Measurements from ENCODE around the gene CCDC9B. TPM values are rescaled to one million over a fixed set of nuclear protein-coding genes. Genes with fewer than 3 reads are reported as not detected.

CCDC9B gene
- total RNA-seq, 1 experiment from 2014 or later = 1.4 TPM

- TF ChIP-seq ATF6 (CRISPR knock-in tag; IDR thresholded peaks at IDR 0.05) (no peak), NFE2L1 (CRISPR knock-in tag; IDR thresholded peaks at IDR 0.05) (no peak), TEAD1 (CRISPR knock-in tag; IDR thresholded peaks at IDR 0.05) (no peak), ZNF416 (CRISPR knock-in tag; IDR thresholded peaks at IDR 0.05) (no peak), ZNF396 (CRISPR knock-in tag; IDR thresholded peaks at IDR 0.05; ENCODE audit: borderline replicate concordance) (no peak)
Measured at GRCh38 chr15:40298216-40298935, 42.4 kb downstream of the CCDC9B start (continued).

GRCh38 chr15:40297356-40297755, 43.4 kb downstream of the CCDC9B start:
- CTCF ChIA-PET = interaction anchor here (0.9 to 4.3 kb wide), 7 partner anchors 11 to 41 kb away, joined by 3 to 23 read pairs (median 5); partner anchors contain the start of gene PLCB2
- POLR2A ChIA-PET = no interaction called here
- ATAC-seq = no peak
- Mint-ChIP-seq H3K36me3 (peaks cover 18% of the 10 kb centered on the region), H3K9me3 (peaks cover 16% of the 10 kb centered on the region), H3K27me3 (ENCODE audit: low read depth) (peaks cover 14% of the 10 kb centered on the region), H3K4me1 (peaks cover 33% of the 10 kb centered on the region), H3K27ac (no peak overlapping the region), H3K4me3 (no peak overlapping the region)
- TF ChIP-seq JAZF1 (CRISPR knock-in tag; IDR thresholded peaks at IDR 0.05) (no peak), ATF1 (CRISPR knock-in tag; IDR thresholded peaks at IDR 0.05) (no peak), NR3C1 (CRISPR knock-in tag; conservative IDR thresholded peaks at IDR 0.05; ENCODE audit: low read depth) (no peak), NR2C2 (CRISPR knock-in tag; IDR thresholded peaks at IDR 0.05) (no peak), TCF7 (CRISPR knock-in tag; IDR thresholded peaks at IDR 0.05; ENCODE audit: low read depth) (no peak), PRRX2 (CRISPR knock-in tag; IDR thresholded peaks at IDR 0.05) (no peak), ZNF317 (CRISPR knock-in tag; IDR thresholded peaks at IDR 0.05; ENCODE audit: borderline replicate concordance, low read depth) (no peak), ESRRA (CRISPR knock-in tag; IDR thresholded peaks at IDR 0.05; ENCODE audit: borderline replicate concordance) (no peak), CBFB (CRISPR knock-in tag; IDR thresholded peaks at IDR 0.05; ENCODE audit: low read depth) (no peak)
- TF ChIP-seq, protein P1, sequence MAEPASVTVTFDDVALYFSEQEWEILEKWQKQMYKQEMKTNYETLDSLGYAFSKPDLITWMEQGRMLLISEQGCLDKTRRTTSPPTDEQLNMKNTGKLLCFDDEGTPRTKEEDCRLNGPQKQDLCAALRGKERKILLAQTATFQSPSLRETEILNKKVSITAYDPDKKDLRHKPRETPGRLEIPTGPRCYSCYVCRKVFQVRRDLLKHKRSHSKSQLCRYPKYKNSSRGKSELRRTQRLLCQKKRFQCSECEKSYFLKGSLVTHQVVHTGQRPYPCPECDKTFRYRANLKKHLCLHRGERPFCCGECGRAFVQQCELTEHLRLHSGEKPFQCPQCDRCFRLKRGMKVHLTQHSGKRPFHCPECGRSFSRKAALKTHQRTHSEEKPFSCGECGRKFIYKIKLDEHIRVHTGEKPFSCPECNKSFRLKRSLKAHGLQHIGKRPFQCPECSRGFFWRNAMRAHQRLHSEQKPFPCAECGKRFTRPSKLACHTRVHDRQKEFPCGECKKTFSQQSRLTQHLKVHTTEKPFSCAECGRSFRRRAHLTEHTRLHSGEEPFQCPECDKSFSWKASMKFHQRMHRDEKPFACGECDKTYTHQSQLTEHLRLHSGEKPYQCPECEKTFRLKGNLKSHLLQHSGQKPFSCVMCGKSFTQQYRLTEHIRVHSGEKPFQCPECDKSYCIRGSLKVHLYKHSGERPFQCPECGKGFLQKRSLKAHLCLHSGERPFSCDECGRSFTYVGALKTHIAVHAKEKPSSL (CRISPR knock-in tag; conservative IDR thresholded peaks at IDR 0.05) = no peak
- DNase-seq (ENCODE audit: low spot score) = no peak

- CTCF ChIA-PET = interaction anchor here (1.0 to 4.3 kb wide), 6 partner anchors 11 to 41 kb away, joined by 3 to 23 read pairs (median 12); partner anchors contain the start of gene PLCB2
- Mint-ChIP-seq H3K36me3 (peaks cover 18% of the 10 kb centered on the region), H3K9me3 (peaks cover 16% of the 10 kb centered on the region), H3K4me1 (peaks cover 28% of the 10 kb centered on the region), H3K27ac (no peak overlapping the region; the same call in 1 of the 2 replicates), H3K4me3 (no peak overlapping the region), H3K27me3 (ENCODE audit: low read depth) (peaks cover 21% of the 10 kb centered on the region)
- DNase-seq (ENCODE audit: low spot score) (no peak), ATAC-seq (0 out of 2 replicates have a peak, but pooled peaks have one; percentile 10)
- POLR2A ChIA-PET = no interaction called here
- TF ChIP-seq ZNF317 (CRISPR knock-in tag; IDR thresholded peaks at IDR 0.05; ENCODE audit: borderline replicate concordance, low read depth) (no peak), NR2C2 (CRISPR knock-in tag; IDR thresholded peaks at IDR 0.05) (no peak), JAZF1 (CRISPR knock-in tag; IDR thresholded peaks at IDR 0.05) (no peak), NFATC4 (CRISPR knock-in tag; IDR thresholded peaks at IDR 0.05) (no peak), JUN (CRISPR knock-in tag; IDR thresholded peaks at IDR 0.05) (no peak), EMX1 (CRISPR knock-in tag; IDR thresholded peaks at IDR 0.05) (no peak)
- TF ChIP-seq, protein P2, sequence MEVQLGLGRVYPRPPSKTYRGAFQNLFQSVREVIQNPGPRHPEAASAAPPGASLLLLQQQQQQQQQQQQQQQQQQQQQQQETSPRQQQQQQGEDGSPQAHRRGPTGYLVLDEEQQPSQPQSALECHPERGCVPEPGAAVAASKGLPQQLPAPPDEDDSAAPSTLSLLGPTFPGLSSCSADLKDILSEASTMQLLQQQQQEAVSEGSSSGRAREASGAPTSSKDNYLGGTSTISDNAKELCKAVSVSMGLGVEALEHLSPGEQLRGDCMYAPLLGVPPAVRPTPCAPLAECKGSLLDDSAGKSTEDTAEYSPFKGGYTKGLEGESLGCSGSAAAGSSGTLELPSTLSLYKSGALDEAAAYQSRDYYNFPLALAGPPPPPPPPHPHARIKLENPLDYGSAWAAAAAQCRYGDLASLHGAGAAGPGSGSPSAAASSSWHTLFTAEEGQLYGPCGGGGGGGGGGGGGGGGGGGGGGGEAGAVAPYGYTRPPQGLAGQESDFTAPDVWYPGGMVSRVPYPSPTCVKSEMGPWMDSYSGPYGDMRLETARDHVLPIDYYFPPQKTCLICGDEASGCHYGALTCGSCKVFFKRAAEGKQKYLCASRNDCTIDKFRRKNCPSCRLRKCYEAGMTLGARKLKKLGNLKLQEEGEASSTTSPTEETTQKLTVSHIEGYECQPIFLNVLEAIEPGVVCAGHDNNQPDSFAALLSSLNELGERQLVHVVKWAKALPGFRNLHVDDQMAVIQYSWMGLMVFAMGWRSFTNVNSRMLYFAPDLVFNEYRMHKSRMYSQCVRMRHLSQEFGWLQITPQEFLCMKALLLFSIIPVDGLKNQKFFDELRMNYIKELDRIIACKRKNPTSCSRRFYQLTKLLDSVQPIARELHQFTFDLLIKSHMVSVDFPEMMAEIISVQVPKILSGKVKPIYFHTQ (CRISPR knock-in tag; IDR thresholded peaks at IDR 0.05) = no peak
- TF ChIP-seq, protein P3, sequence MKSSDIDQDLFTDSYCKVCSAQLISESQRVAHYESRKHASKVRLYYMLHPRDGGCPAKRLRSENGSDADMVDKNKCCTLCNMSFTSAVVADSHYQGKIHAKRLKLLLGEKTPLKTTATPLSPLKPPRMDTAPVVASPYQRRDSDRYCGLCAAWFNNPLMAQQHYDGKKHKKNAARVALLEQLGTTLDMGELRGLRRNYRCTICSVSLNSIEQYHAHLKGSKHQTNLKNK (CRISPR knock-in tag; IDR thresholded peaks at IDR 0.05) = no peak
- TF ChIP-seq, protein P4, sequence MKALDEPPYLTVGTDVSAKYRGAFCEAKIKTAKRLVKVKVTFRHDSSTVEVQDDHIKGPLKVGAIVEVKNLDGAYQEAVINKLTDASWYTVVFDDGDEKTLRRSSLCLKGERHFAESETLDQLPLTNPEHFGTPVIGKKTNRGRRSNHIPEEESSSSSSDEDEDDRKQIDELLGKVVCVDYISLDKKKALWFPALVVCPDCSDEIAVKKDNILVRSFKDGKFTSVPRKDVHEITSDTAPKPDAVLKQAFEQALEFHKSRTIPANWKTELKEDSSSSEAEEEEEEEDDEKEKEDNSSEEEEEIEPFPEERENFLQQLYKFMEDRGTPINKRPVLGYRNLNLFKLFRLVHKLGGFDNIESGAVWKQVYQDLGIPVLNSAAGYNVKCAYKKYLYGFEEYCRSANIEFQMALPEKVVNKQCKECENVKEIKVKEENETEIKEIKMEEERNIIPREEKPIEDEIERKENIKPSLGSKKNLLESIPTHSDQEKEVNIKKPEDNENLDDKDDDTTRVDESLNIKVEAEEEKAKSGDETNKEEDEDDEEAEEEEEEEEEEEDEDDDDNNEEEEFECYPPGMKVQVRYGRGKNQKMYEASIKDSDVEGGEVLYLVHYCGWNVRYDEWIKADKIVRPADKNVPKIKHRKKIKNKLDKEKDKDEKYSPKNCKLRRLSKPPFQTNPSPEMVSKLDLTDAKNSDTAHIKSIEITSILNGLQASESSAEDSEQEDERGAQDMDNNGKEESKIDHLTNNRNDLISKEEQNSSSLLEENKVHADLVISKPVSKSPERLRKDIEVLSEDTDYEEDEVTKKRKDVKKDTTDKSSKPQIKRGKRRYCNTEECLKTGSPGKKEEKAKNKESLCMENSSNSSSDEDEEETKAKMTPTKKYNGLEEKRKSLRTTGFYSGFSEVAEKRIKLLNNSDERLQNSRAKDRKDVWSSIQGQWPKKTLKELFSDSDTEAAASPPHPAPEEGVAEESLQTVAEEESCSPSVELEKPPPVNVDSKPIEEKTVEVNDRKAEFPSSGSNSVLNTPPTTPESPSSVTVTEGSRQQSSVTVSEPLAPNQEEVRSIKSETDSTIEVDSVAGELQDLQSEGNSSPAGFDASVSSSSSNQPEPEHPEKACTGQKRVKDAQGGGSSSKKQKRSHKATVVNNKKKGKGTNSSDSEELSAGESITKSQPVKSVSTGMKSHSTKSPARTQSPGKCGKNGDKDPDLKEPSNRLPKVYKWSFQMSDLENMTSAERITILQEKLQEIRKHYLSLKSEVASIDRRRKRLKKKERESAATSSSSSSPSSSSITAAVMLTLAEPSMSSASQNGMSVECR (CRISPR knock-in tag; IDR thresholded peaks at IDR 0.05; ENCODE audit: borderline replicate concordance) = no peak
Measured at GRCh38 chr15:40296561-40297230, 44.0 kb downstream of the CCDC9B start.

All from WTC11 (cell line).